GM12873 (cell line): Measurements from ENCODE around the gene P3H4.

ENCODE experiments used
- CTCF ChIP-seq: IDR thresholded peaks from 2 replicates; pipeline ENCODE4 v1.5.1; 2012; ENCODE audit warnings: low read depth, mild to moderate bottlenecking, moderate library complexity, low read length, control low read depth; ENCODE audit not compliant: insufficient read depth; ENCODE audit errors: missing control alignments

Gene P3H4

GRCh38 chr17:41812381-41813151, 817 bp upstream of the P3H4 start, which contains the start of gene FKBP10:
Gene FKBP10, plus strand, starts transcription at chr17:41813004. Its CDS starts 31 bp downstream, at chr17:41813035.
- no peak for TF ChIP-seq CTCF

GRCh38 chr17:41810659-41811548, 845 bp downstream of the P3H4 start:
- no peak for TF ChIP-seq CTCF

DNA sequence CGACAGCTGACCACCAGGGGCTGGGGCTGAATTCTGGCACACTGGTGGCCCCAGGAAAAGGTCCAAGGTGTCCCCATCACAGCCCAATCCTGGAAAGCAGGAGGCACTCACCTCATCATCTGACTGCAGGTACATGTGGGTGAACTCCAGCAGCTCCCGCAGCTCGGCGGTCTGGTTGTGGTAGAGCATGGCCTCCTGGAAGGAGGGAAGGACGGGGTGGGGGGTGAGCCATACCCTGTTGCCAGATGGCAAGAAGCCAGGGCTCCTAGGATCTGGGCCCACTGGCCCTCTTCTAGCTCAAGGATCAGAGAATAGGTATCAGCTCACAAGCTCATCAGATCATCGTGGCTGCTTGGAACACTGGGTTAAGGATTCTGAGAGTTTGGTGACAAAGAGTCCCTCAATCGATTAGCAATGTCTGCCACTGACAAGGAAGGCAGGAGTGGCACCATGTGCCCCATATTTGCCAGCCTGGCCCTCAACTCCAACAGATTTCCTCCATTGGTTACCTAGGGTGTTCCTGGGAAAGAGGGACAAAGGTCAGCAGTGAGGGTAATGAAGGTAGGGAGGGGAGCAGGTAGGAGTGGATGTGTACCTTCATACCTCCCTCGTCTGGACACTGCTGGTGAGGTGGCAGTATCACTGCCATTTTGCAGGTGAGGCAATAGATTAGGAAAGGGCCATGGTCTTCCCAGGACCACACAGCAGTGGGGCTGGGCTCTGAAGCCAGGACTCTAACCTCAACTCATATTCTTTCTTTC, 4.9 kb downstream of the P3H4 start:
- TF ChIP-seq CTCF, result no peak

DNA sequence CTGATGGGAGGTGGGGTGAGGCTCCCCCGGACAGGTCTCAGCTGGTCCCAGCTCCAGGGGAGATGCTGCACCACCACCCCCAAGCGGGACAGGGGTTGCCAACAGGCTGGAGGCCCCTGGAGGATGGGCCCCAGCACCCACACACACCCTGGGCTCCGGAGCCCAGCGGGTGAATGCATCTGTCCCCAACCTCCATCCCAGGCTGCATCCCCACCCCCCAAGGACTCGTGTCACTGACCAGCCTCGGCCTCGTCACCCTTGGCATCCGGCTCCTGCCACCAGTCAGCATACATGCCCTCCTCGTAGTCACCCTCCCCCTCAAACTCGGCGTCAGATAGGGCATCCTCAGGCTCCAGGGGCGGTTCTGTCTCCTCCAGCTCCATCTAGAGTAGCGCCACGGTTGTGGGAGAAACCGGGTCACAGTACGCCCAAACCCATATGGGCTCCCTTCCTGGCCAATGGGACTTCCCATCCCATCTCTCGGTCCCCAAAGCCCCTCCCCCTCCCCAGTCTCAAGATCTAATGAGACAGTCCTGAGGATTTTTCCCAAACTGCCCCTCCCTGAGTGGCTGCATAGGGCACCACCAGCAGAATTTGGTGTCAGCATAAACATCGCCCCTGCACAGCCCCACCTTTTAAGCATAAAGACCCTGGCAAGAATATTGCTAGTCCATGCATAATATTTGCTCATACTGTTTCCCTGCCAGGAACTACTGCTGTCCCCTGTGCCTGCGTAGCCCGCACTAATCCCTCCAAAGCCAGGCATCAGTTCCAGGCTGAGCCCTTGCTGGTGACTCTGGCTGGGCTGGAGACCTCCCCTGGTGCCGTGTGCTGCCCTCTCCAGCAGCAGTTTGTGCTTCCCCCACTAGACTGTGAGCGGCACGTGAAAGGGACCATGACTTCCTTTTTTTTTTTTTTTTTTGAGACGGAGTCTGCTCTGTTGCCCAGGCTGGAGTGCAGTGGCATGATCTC, 8.4 kb downstream of the P3H4 start:
- TF ChIP-seq CTCF, result no peak

- peak; percentile 95 for TF ChIP-seq CTCF
Measured at GRCh38 chr17:41801374-41802271, 10.1 kb downstream of the P3H4 start.
